ENCODE results near the gene AGTRAP.

Gene AGTRAP

DNA sequence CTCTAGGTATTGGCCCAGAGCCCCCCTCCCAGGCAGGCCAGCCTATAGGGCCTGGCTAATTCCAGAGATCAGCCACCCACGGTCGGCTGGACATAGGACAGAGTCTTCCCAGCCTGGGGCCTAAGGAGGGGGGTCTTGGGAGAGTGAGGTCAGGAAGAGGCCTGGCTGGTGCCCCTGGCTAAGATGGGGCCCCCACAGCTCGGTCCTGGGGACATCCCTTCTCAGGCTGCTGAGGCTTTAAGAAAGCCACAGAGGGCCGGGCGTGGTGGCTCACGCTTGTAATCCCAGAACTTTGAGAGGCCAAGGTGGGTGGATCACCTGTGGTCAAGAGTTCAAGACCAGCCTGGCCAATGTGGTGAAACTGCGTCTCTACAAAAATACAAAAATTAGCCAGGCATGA is 28.6 kb downstream of the AGTRAP start:
- DNase-seq, result no peak

DNA sequence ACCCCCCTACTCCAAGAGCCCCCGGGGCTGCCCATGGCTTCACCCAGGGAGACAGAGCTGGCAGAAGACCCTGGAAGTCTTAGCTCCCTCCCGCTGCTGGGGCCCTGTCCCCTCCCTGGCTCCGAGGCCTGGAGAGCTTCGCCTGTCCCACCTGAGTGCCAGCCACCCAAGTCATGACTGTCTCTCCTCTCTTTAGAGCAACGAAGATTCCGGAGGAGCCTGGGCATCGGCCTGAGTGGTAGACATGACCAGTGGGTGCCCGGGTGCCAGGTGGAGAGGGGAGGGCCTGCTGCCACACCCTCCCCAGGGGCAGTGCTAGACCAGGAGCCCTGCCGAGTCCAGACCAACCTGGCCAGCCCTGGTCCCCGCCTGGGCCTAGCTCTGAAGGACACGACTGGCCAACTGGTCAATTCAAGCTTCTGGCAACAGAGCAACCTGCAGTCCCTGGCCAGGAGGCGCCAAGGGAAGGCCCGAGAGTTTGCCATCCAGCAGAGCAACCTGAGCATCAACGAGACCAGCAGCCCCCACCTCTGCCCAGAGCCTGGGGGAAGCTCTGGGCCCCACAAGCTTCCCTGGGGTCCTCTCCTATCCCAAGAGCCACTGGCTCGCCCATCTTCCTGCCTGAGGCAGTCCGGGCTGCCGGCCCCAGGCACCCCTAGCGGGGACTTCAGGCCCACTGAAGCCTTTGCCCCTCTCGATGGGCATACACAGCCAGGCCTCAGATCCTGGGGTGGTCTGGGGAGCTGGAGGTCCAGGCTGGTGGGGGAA is 29.9 kb downstream of the AGTRAP start:
- no peak for DNase-seq

- no peak for DNase-seq
Measured at GRCh38 chr1:11766429-11766776, 30.5 kb downstream of the AGTRAP start.

GRCh38 chr1:11767922-11768704 is 32.2 kb downstream of the AGTRAP start:
- no peak for DNase-seq

GRCh38 chr1:11768821-11769220 is 32.9 kb downstream of the AGTRAP start:
- DNase-seq, result no peak

DNA sequence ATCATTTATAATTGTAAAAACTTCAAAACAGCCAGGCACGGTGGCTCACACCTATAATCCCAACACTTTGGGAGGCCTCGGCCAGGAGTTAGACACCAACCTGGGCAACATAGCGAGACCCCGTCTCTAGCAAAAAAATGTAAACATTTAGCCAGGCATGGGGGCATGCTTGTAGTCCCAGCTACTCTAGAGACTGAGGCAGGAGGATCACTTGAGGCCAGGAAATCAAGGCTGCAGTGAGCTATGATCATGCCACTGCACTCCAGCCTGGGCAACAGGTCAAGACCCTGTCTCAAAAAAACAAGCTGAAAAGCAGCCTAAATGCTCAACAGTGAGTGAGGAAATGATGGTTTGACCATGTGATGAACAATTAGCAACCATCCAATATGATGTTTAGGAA is 33.3 kb downstream of the AGTRAP start:
- DNase-seq, result no peak

GRCh38 chr1:11770011-11770410 is 34.1 kb downstream of the AGTRAP start:
- DNase-seq, result no peak

GRCh38 chr1:11771481-11772043 is 35.6 kb downstream of the AGTRAP start:
- DNase-seq, result no peak

- DNase-seq, result no peak
Measured at GRCh38 chr1:11772458-11772857, 36.5 kb downstream of the AGTRAP start.

DNA sequence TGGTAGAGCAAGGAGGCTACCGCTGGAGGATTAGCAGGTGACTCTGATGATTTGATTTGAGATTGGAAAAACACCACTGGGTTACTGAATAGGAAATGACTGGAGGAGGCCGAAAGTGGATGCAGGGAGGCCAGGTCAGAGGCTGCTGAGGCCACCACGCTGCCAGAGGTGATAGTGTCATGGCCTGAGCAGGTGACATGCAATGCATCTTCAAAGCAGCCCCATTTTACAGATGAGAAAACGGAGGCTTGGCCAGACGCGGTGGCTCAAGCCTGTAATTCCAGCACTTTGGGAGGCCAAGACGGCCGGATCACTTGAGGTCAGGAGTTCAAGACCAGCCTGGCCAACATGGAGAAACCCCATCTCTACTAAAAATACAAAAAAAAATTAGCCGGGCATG is 38.8 kb downstream of the AGTRAP start:
- DNase-seq, result no peak

- no peak for DNase-seq
Measured at GRCh38 chr1:11777658-11778322, 41.9 kb downstream of the AGTRAP start.

GRCh38 chr1:11778336-11778735 is 42.4 kb downstream of the AGTRAP start:
- no peak for DNase-seq

DNA sequence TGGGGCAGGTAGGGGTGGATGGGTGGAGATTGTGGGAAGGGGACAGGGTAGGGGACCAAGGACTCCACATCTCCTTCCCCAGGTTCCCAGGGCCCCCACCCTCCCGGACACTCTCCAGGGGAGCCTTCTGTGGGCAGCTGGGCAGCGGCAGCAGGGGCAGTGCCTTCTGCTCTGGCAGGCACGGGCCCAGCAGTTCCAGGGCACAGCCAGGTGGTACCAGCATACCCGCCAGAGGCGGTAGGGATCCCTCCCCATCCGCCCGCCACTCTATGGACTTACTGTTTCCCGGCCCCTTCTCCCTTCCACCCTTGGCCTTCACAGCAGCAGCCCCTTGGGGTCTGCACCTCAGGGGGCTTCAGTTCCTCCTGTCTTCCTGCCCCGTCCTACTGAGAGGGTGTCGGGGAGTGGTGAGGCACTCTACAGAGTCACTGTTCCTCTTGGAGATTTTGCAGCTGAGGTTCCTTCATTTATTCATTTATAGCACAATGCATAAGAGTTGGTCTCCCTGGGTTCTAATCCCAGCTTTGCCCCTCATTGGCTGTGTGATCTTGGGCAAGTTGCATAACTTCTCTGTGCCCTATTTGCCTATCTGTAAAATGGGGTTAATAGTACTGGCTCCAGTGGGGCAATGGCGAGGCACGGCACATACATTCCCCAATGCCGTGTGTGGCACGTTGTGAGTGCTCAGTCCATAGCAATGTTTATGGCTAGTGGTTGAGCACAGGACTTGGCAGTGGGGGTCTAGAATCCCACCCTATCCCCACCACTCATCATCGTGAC is 43.1 kb downstream of the AGTRAP start:
- DNase-seq, result no peak

GRCh38 chr1:11779715-11780379 is 43.9 kb downstream of the AGTRAP start:
- no peak for DNase-seq

- DNase-seq, result no peak
Measured at GRCh38 chr1:11780380-11781147, 44.6 kb downstream of the AGTRAP start.

DNA sequence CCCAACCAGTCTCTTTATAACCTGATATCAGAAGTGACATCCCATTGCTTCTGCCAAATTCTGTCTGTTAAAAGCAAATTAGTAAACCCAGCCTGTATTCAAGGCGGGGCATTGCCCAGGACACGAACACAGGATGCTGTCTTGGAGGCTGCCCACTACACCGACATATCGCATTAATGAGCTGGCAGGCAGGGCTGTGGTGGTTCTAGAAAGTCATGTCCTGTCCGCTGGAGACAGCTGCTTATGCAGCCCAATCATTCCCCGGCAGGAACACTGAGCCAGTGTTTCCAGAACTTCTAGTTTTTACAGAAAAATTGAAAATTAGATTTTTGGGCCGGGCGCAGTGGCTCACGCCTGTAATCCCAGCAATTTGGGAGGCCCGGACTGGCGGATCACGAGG is 45.4 kb downstream of the AGTRAP start:
- DNase-seq, result no peak

DNA sequence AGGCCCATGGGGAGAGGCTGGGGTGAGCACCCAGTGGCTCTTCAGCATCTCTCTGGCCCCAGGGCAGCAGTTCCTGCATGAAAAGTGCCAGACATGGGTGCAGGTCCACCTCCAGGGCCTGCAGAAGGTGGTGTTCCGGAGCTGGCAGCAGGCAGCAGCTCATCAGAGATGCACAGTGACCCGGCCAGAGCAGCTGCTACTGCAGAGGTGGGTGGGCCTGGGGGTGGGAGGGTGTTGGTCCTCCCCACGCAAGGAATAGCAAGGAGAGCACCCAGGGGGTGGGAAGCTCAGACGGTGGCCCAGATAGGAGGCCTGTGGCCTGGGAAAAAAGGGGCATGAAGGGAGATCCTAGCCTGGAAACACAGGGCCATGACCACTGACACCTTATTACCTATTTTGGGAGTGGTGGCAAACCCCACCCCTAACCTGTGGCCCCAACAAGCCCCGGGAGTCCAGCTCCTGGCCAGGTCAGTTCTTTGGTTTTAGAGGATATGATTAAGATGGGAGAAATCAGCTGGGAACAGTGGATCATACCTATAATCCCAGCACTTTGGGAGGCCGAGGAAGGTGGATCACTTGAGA is 46.3 kb downstream of the AGTRAP start:
- no peak for DNase-seq

DNA sequence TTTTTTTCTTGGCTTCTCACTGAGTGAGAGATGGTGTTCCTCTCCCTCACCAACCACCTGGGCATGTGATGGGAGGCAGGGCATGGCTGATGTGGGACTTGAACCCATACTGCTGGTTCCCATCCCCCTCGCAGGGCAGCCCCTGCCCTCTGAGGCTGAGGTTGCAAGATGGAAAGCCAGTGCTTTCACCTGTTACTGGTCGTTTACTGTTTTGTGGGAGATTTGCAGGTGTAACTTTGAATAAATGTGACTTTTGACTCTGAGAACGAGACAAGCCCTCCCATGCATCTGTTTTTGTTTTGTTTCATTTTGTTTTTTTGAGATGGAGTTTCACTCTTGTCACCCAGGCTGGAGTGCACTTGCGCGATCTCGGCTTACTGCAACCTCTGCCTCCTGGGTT is 47.6 kb downstream of the AGTRAP start:
- no peak for DNase-seq

DNA sequence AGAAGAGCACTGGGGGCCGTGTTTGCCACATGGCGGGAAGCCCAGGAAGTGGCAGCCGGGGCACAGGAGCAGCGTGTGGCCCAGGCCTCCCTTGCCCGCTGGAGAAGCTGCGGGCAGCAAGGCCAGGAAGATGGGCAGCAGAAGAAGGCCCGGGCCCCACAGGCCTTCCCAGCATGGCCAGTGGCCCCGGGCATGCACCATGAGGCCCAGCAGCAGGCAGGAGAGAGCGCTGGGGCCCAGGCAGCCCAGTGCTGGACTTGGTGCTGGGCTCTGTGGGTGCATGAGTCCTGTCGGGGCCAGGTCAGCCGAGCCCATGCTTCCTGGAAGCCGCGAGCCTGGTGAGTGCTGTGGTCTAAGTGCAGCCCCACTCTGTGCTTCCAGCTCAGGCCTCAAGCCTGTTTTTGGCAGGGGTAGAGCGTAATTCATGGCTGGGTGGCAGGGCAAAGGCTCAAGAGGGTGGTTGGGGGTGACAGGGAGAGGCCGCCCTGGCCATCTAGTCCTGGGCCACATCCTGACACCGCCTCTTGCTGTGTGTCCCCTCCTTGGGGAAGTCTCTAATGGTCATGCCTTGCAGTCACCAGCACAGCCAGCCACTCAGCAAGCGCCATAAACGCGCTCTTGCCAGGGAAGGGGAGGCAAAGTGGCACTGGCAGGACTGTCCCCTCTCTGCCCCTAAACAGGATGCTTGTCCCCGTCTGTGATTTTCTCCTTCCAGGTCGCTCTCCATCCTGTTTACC is 48.5 kb downstream of the AGTRAP start:
- DNase-seq, result no peak

Measured in DMS79 treated with DMSO at 0.1 percent for 48 hours (cell line).